ENCODE data around the gene COMP. TPM values are rescaled to one million over a fixed set of nuclear protein-coding genes. Genes with fewer than 3 reads are reported as not detected.

The COMP gene
- polyA plus RNA-seq, 1 donor (not counting 4 experiments of a cell fraction or from before 2014, with no cell fraction given), result not detected

- H3K36me3 ChIP-seq (ENCODE audit: control insufficient read depth in 2 of 2, extremely low read depth in 1 of 2, insufficient read depth in 2 of 2, low read length in 2 of 2), result no peaks in the 10 kb centered on the region
- H3K79me2 ChIP-seq (ENCODE audit: control insufficient read depth, insufficient read depth, low read length), result no peaks in the 10 kb centered on the region
- FAIRE-seq (no peak), DNase-seq (ENCODE audit: low read depth, low spot score) (no peak)
- dilution Hi-C loops (cut with MboI; ENCODE audit: extremely low pct_ligation_motif_present, low sequenced_read_pairs), result no loop called here
- H2AFZ ChIP-seq (ENCODE audit: control insufficient read depth, low read length), result no peak overlapping the region
- H4K20me1 ChIP-seq (ENCODE audit: control insufficient read depth, extremely low read depth, insufficient read depth, low read length), result peaks cover 2% of the 10 kb centered on the region
- H3K9me1 ChIP-seq (ENCODE audit: control insufficient read depth, extremely low read depth, insufficient read depth, low read length), result no peaks in the 10 kb centered on the region
- H3K27ac ChIP-seq (ENCODE audit: control insufficient read depth, insufficient read depth, low read length), result no peak overlapping the region
- H3K4me2 ChIP-seq (ENCODE audit: control insufficient read depth, extremely low read depth, insufficient read depth, low read depth, low read length), result peak overlapping the region; percentile 32
- H3K4me3 ChIP-seq (ENCODE audit: control insufficient read depth in 2 of 3, extremely low read depth in 1 of 3, insufficient read depth in 2 of 3, low read depth in 1 of 3, low read length in 3 of 3), result no peak overlapping the region
- H3K9me3 ChIP-seq (ENCODE audit: control insufficient read depth, low read depth, low read length), result no peaks in the 10 kb centered on the region
- no peaks in the 10 kb centered on the region for H3K27me3 ChIP-seq (ENCODE audit: control insufficient read depth, extremely low read depth, insufficient read depth, low read length)
- TF ChIP-seq, protein P1, sequence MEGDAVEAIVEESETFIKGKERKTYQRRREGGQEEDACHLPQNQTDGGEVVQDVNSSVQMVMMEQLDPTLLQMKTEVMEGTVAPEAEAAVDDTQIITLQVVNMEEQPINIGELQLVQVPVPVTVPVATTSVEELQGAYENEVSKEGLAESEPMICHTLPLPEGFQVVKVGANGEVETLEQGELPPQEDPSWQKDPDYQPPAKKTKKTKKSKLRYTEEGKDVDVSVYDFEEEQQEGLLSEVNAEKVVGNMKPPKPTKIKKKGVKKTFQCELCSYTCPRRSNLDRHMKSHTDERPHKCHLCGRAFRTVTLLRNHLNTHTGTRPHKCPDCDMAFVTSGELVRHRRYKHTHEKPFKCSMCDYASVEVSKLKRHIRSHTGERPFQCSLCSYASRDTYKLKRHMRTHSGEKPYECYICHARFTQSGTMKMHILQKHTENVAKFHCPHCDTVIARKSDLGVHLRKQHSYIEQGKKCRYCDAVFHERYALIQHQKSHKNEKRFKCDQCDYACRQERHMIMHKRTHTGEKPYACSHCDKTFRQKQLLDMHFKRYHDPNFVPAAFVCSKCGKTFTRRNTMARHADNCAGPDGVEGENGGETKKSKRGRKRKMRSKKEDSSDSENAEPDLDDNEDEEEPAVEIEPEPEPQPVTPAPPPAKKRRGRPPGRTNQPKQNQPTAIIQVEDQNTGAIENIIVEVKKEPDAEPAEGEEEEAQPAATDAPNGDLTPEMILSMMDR (optimal IDR thresholded peaks at IDR 0.05 in 1 of 3, IDR thresholded peaks at IDR 0.05 in 1 of 3, conservative IDR thresholded peaks at IDR 0.05 in 1 of 3; ENCODE audit: extremely low read depth in 1 of 3, insufficient read depth in 2 of 3, low read length in 3 of 3), result peak; percentile 12 to 73 (median 31)
- no peak for TF ChIP-seq EZH2 (IDR thresholded peaks at IDR 0.05; ENCODE audit: low read length)
- peaks cover 18% of the 10 kb centered on the region for H3K4me1 ChIP-seq (ENCODE audit: control insufficient read depth, extremely low read depth, insufficient read depth, low read length)
- no peak overlapping the region for H3K9ac ChIP-seq (ENCODE audit: control insufficient read depth, extremely low read depth, insufficient read depth, low read length)
Measured at GRCh38 chr19:18772620-18773587, 18.2 kb downstream of the COMP start.

DNA sequence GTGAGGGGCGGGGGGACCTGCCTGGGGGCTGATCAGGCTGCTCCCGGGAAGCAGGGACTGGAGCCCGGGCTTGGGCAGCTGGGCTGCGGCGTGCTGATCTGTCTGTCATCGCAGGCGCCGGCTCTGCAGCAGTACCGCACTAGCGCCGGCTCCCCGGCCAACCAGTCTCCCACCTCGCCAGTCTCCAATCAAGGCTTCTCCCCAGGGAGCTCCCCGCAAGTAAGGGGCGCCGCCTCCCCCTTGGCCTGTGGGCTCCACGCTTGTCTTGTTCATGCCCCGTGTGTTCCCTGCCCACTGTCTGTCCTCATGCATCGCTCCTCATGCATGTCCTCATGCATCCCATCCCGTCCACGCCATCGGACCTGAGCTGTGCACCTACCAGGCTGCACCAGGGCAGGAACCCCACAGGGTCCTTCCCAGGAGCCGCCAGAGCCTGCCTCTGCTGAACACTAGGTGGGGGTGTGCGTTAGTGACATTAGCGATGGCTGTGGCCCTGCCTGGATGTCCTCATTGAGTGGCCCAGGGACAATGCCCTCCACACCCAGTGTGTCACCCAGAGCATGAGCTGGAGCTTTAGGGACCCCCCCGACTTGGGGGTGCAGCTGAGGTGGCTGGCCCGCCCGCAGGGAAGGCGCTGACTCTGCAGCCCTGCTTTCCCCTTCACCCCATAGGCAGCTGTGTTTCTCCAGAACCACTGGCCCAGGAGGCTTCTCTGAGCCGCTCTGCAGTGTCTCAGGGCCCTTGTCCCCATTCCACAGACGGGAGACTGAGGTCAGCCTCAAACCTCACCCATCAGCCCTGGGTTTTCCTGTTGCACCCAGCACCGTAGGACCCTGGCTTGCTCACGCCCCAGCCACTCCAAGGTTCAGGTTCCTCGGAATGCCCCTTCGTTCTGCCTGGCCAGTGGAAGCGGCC is 19.5 kb downstream of the COMP start:
- Histone ChIP-seq H4K20me1 (ENCODE audit: control insufficient read depth, extremely low read depth, insufficient read depth, low read length) (peaks cover 2% of the 10 kb centered on the region), H3K4me3 (ENCODE audit: control insufficient read depth in 2 of 3, extremely low read depth in 1 of 3, insufficient read depth in 2 of 3, low read depth in 1 of 3, low read length in 3 of 3) (no peak overlapping the region), H2AFZ (ENCODE audit: control insufficient read depth, low read length) (no peak overlapping the region), H3K27ac (ENCODE audit: control insufficient read depth, insufficient read depth, low read length) (no peak overlapping the region), H3K9me3 (ENCODE audit: control insufficient read depth, low read depth, low read length) (no peaks in the 10 kb centered on the region), H3K4me2 (ENCODE audit: control insufficient read depth, extremely low read depth, insufficient read depth, low read depth, low read length) (no peak overlapping the region), H3K4me1 (ENCODE audit: control insufficient read depth, extremely low read depth, insufficient read depth, low read length) (peaks cover 17% of the 10 kb centered on the region), H3K36me3 (ENCODE audit: control insufficient read depth in 2 of 2, extremely low read depth in 1 of 2, insufficient read depth in 2 of 2, low read length in 2 of 2) (no peaks in the 10 kb centered on the region), H3K27me3 (ENCODE audit: control insufficient read depth, extremely low read depth, insufficient read depth, low read length) (no peaks in the 10 kb centered on the region), H3K9ac (ENCODE audit: control insufficient read depth, extremely low read depth, insufficient read depth, low read length) (no peak overlapping the region), H3K9me1 (ENCODE audit: control insufficient read depth, extremely low read depth, insufficient read depth, low read length) (no peaks in the 10 kb centered on the region), H3K79me2 (ENCODE audit: control insufficient read depth, insufficient read depth, low read length) (no peaks in the 10 kb centered on the region)
- FAIRE-seq (no peak), DNase-seq (ENCODE audit: low read depth, low spot score) (no peak)
- no peak for TF ChIP-seq EZH2 (IDR thresholded peaks at IDR 0.05; ENCODE audit: low read length)
- TF ChIP-seq, protein P1 (optimal IDR thresholded peaks at IDR 0.05 in 1 of 3, IDR thresholded peaks at IDR 0.05 in 1 of 3, conservative IDR thresholded peaks at IDR 0.05 in 1 of 3; ENCODE audit: extremely low read depth in 1 of 3, insufficient read depth in 2 of 3, low read length in 3 of 3), result peak in 1 of 3 experiments; percentile 40
- dilution Hi-C loops (cut with MboI; ENCODE audit: extremely low pct_ligation_motif_present, low sequenced_read_pairs), result no loop called here
